ENCODE measurements around the gene SLC6A6.

The SLC6A6 gene

GRCh38 chr3:14402304-14402811, at the start of gene SLC6A6:
Gene SLC6A6 (plus strand): TSS chr3:14402606. CDS start chr3:14443635, 41,029 bp downstream.
- Histone ChIP-seq H3K27ac (ENCODE audit: low read length) (peak within 1 kb of the TSS; percentile 37), H3K9ac (ENCODE audit: low read length in 2 of 2) (peak within 1 kb of the TSS; percentile 64), H3K4me3 (ENCODE audit: low read length in 2 of 2) (peak within 1 kb of the TSS; percentile 82 to 85), H3K36me3 (ENCODE audit: control insufficient read depth in 2 of 2, insufficient read depth in 2 of 2, low read length in 2 of 2) (no peaks in the 10 kb centered on the region), H3K4me1 (ENCODE audit: control insufficient read depth, insufficient read depth, low read length) (peaks cover 41% of the 10 kb centered on the region), H3K27me3 (ENCODE audit: control insufficient read depth in 1 of 2, insufficient read depth in 2 of 2, low read length in 2 of 2) (no peaks in the 10 kb centered on the region), H3K9me3 (ENCODE audit: control insufficient read depth in 2 of 2, low read length in 2 of 2) (no peaks in the 10 kb centered on the region)

GRCh38 chr3:14353502-14353901, 48.9 kb upstream of the SLC6A6 start:
- Histone ChIP-seq H3K9me3 (ENCODE audit: control insufficient read depth in 2 of 2, low read length in 2 of 2) (no peaks in the 10 kb centered on the region), H3K36me3 (ENCODE audit: control insufficient read depth in 2 of 2, insufficient read depth in 2 of 2, low read length in 2 of 2) (no peaks in the 10 kb centered on the region), H3K27ac (ENCODE audit: low read length) (no peak overlapping the region), H3K9ac (ENCODE audit: low read length in 2 of 2) (no peak overlapping the region), H3K27me3 (ENCODE audit: control insufficient read depth in 1 of 2, insufficient read depth in 2 of 2, low read length in 2 of 2) (no peaks in the 10 kb centered on the region), H3K4me3 (ENCODE audit: low read length in 2 of 2) (no peak overlapping the region), H3K4me1 (ENCODE audit: control insufficient read depth, insufficient read depth, low read length) (peaks cover 2% of the 10 kb centered on the region)

GRCh38 chr3:14357463-14357862, 44.9 kb upstream of the SLC6A6 start:
- H3K27ac ChIP-seq (ENCODE audit: low read length) = no peak overlapping the region
- H3K9ac ChIP-seq (ENCODE audit: low read length in 2 of 2) = no peak overlapping the region
- H3K4me1 ChIP-seq (ENCODE audit: control insufficient read depth, insufficient read depth, low read length) = peaks cover 3% of the 10 kb centered on the region
- no peaks in the 10 kb centered on the region for H3K9me3 ChIP-seq (ENCODE audit: control insufficient read depth in 2 of 2, low read length in 2 of 2)
- H3K4me3 ChIP-seq (ENCODE audit: low read length in 2 of 2) = no peak overlapping the region
- no peaks in the 10 kb centered on the region for H3K27me3 ChIP-seq (ENCODE audit: control insufficient read depth in 1 of 2, insufficient read depth in 2 of 2, low read length in 2 of 2)
- H3K36me3 ChIP-seq (ENCODE audit: control insufficient read depth in 2 of 2, insufficient read depth in 2 of 2, low read length in 2 of 2) = no peaks in the 10 kb centered on the region

- Histone ChIP-seq H3K4me3 (ENCODE audit: low read length in 2 of 2) (peak overlapping the region; percentile 27 to 61), H3K27me3 (ENCODE audit: control insufficient read depth in 1 of 2, insufficient read depth in 2 of 2, low read length in 2 of 2) (peaks cover 0 to 3% of the 10 kb centered on the region in 2 donors)
These were observed 43.8 kb upstream of the SLC6A6 start for GRCh38 chr3:14358426-14359211.

GRCh38 chr3:14359348-14359747, 43.1 kb upstream of the SLC6A6 start:
- Histone ChIP-seq H3K9me3 (ENCODE audit: control insufficient read depth in 2 of 2, low read length in 2 of 2) (no peaks in the 10 kb centered on the region), H3K27me3 (ENCODE audit: control insufficient read depth in 1 of 2, insufficient read depth in 2 of 2, low read length in 2 of 2) (peaks cover 0 to 3% of the 10 kb centered on the region in 2 donors), H3K36me3 (ENCODE audit: control insufficient read depth in 2 of 2, insufficient read depth in 2 of 2, low read length in 2 of 2) (no peaks in the 10 kb centered on the region), H3K9ac (ENCODE audit: low read length in 2 of 2) (no peak overlapping the region), H3K4me3 (ENCODE audit: low read length in 2 of 2) (no peak overlapping the region), H3K27ac (ENCODE audit: low read length) (no peak overlapping the region), H3K4me1 (ENCODE audit: control insufficient read depth, insufficient read depth, low read length) (peaks cover 3% of the 10 kb centered on the region)

More at GRCh38 chr3:14358426-14359211, 43.8 kb upstream of the SLC6A6 start:
- Histone ChIP-seq H3K36me3 (ENCODE audit: control insufficient read depth in 2 of 2, insufficient read depth in 2 of 2, low read length in 2 of 2) (no peaks in the 10 kb centered on the region), H3K27ac (ENCODE audit: low read length) (peak overlapping the region; percentile 53), H3K4me1 (ENCODE audit: control insufficient read depth, insufficient read depth, low read length) (peaks cover 3% of the 10 kb centered on the region), H3K9me3 (ENCODE audit: control insufficient read depth in 2 of 2, low read length in 2 of 2) (no peaks in the 10 kb centered on the region), H3K9ac (ENCODE audit: low read length in 2 of 2) (peak overlapping the region; percentile 12 to 51)

GRCh38 chr3:14360123-14360881, 42.1 kb upstream of the SLC6A6 start:
- Histone ChIP-seq H3K9me3 (ENCODE audit: control insufficient read depth in 2 of 2, low read length in 2 of 2) (no peaks in the 10 kb centered on the region), H3K9ac (ENCODE audit: low read length in 2 of 2) (no peak overlapping the region), H3K4me1 (ENCODE audit: control insufficient read depth, insufficient read depth, low read length) (peaks cover 3% of the 10 kb centered on the region), H3K27me3 (ENCODE audit: control insufficient read depth in 1 of 2, insufficient read depth in 2 of 2, low read length in 2 of 2) (peaks cover 0 to 3% of the 10 kb centered on the region in 2 donors), H3K27ac (ENCODE audit: low read length) (no peak overlapping the region), H3K4me3 (ENCODE audit: low read length in 2 of 2) (no peak overlapping the region), H3K36me3 (ENCODE audit: control insufficient read depth in 2 of 2, insufficient read depth in 2 of 2, low read length in 2 of 2) (no peaks in the 10 kb centered on the region)

GRCh38 chr3:14361068-14361677, 41.2 kb upstream of the SLC6A6 start:
- Histone ChIP-seq H3K36me3 (ENCODE audit: control insufficient read depth in 2 of 2, insufficient read depth in 2 of 2, low read length in 2 of 2) (no peaks in the 10 kb centered on the region), H3K9me3 (ENCODE audit: control insufficient read depth in 2 of 2, low read length in 2 of 2) (no peaks in the 10 kb centered on the region), H3K9ac (ENCODE audit: low read length in 2 of 2) (no peak overlapping the region), H3K4me3 (ENCODE audit: low read length in 2 of 2) (no peak overlapping the region), H3K27ac (ENCODE audit: low read length) (no peak overlapping the region), H3K27me3 (ENCODE audit: control insufficient read depth in 1 of 2, insufficient read depth in 2 of 2, low read length in 2 of 2) (peaks cover 0 to 3% of the 10 kb centered on the region in 2 donors), H3K4me1 (ENCODE audit: control insufficient read depth, insufficient read depth, low read length) (peaks cover 3% of the 10 kb centered on the region)

- Histone ChIP-seq H3K27ac (ENCODE audit: low read length) (no peak overlapping the region), H3K36me3 (ENCODE audit: control insufficient read depth in 2 of 2, insufficient read depth in 2 of 2, low read length in 2 of 2) (no peaks in the 10 kb centered on the region), H3K4me3 (ENCODE audit: low read length in 2 of 2) (no peak overlapping the region), H3K27me3 (ENCODE audit: control insufficient read depth in 1 of 2, insufficient read depth in 2 of 2, low read length in 2 of 2) (peaks cover 0 to 3% of the 10 kb centered on the region in 2 donors), H3K9me3 (ENCODE audit: control insufficient read depth in 2 of 2, low read length in 2 of 2) (no peaks in the 10 kb centered on the region), H3K9ac (ENCODE audit: low read length in 2 of 2) (no peak overlapping the region), H3K4me1 (ENCODE audit: control insufficient read depth, insufficient read depth, low read length) (peaks cover 3% of the 10 kb centered on the region)
These were observed 39.5 kb upstream of the SLC6A6 start for GRCh38 chr3:14362890-14363289.

- H3K4me3 ChIP-seq (ENCODE audit: low read length in 2 of 2) = no peak overlapping the region
- no peaks in the 10 kb centered on the region for H3K9me3 ChIP-seq (ENCODE audit: control insufficient read depth in 2 of 2, low read length in 2 of 2)
- peaks cover 3% of the 10 kb centered on the region for H3K4me1 ChIP-seq (ENCODE audit: control insufficient read depth, insufficient read depth, low read length)
- H3K9ac ChIP-seq (ENCODE audit: low read length in 2 of 2) = no peak overlapping the region
- H3K36me3 ChIP-seq (ENCODE audit: control insufficient read depth in 2 of 2, insufficient read depth in 2 of 2, low read length in 2 of 2) = no peaks in the 10 kb centered on the region
- no peak overlapping the region for H3K27ac ChIP-seq (ENCODE audit: low read length)
- H3K27me3 ChIP-seq (ENCODE audit: control insufficient read depth in 1 of 2, insufficient read depth in 2 of 2, low read length in 2 of 2) = peaks cover 0 to 3% of the 10 kb centered on the region in 2 donors
These were observed 39.0 kb upstream of the SLC6A6 start for GRCh38 chr3:14363379-14363778.

GRCh38 chr3:14363991-14364390, 38.4 kb upstream of the SLC6A6 start:
- no peaks in the 10 kb centered on the region for H3K9me3 ChIP-seq (ENCODE audit: control insufficient read depth in 2 of 2, low read length in 2 of 2)
- no peaks in the 10 kb centered on the region for H3K36me3 ChIP-seq (ENCODE audit: control insufficient read depth in 2 of 2, insufficient read depth in 2 of 2, low read length in 2 of 2)
- H3K27me3 ChIP-seq (ENCODE audit: control insufficient read depth in 1 of 2, insufficient read depth in 2 of 2, low read length in 2 of 2) = peaks cover 0 to 3% of the 10 kb centered on the region in 2 donors
- H3K4me1 ChIP-seq (ENCODE audit: control insufficient read depth, insufficient read depth, low read length) = peaks cover under 1% of the 10 kb centered on the region
- H3K27ac ChIP-seq (ENCODE audit: low read length) = no peak overlapping the region
- no peak overlapping the region for H3K9ac ChIP-seq (ENCODE audit: low read length in 2 of 2)
- H3K4me3 ChIP-seq (ENCODE audit: low read length in 2 of 2) = no peak overlapping the region

Data from stomach smooth muscle (tissue), 2 donors.